ENCODE results near the gene ZNF555. TPM values are rescaled to one million over a fixed set of nuclear protein-coding genes. Genes with fewer than 3 reads are reported as not detected.

ZNF555 gene
- total and polyA plus RNA-seq, 5 donors = 3.4 to 15.7 (median 8.8) TPM

GRCh38 chr19:2837430-2837829, 3.8 kb upstream of the ZNF555 start:
- WGBS = 88% methylated on average over 4 of the region's 4 CpGs
- no peak for DNase-seq
- peaks cover 25% of the 10 kb centered on the region for H3K9me3 ChIP-seq (ENCODE audit: control insufficient read depth, low read length)

GRCh38 chr19:2841855-2842574, 740 bp downstream of the ZNF555 start:
- peak in 2 of 3 donors; percentile 25 to 72 for DNase-seq
- no peak for ATAC-seq
- peak overlapping the region; percentile 83 for H3K27ac ChIP-seq (ENCODE audit: low read length)
- peak overlapping the region; percentile 59 for H3K4me3 ChIP-seq (ENCODE audit: low read length)
- no peaks in the 10 kb centered on the region for H3K9me3 ChIP-seq (ENCODE audit: control insufficient read depth, low read length)
- intact Hi-C loops (cut with DNase I) = no loop called here
- 3% methylated on average over 62 of the region's 62 CpGs for WGBS
- no peaks in the 10 kb centered on the region for H3K27me3 ChIP-seq (ENCODE audit: control insufficient read depth, insufficient read depth)
- H3K4me1 ChIP-seq (ENCODE audit: control insufficient read depth, insufficient read depth, low read length) = peaks cover 12% of the 10 kb centered on the region

More at GRCh38 chr19:2837430-2837829, 3.8 kb upstream of the ZNF555 start:
- intact Hi-C loops (cut with DNase I) = no loop called here
- H3K4me3 ChIP-seq (ENCODE audit: low read length) = no peak overlapping the region
- no peak overlapping the region for H3K27ac ChIP-seq (ENCODE audit: low read length)
- no peak for ATAC-seq
- H3K4me1 ChIP-seq (ENCODE audit: control insufficient read depth, insufficient read depth, low read length) = peaks cover 4% of the 10 kb centered on the region
- H3K27me3 ChIP-seq (ENCODE audit: control insufficient read depth, insufficient read depth) = no peaks in the 10 kb centered on the region

- Histone ChIP-seq H3K27me3 (ENCODE audit: control insufficient read depth, insufficient read depth) (no peaks in the 10 kb centered on the region), H3K9me3 (ENCODE audit: control insufficient read depth, low read length) (peaks cover 2% of the 10 kb centered on the region), H3K27ac (ENCODE audit: low read length) (no peak overlapping the region), H3K4me1 (ENCODE audit: control insufficient read depth, insufficient read depth, low read length) (peaks cover 12% of the 10 kb centered on the region), H3K4me3 (ENCODE audit: low read length) (no peak overlapping the region)
- ATAC-seq (no peak), DNase-seq (no peak)
- intact Hi-C loops (cut with DNase I) = no loop called here
- 98% methylated on average over 2 of the region's 2 CpGs for WGBS
These were observed 3.8 kb downstream of the ZNF555 start for GRCh38 chr19:2845107-2845506.

GRCh38 chr19:2846180-2846894, 5.1 kb downstream of the ZNF555 start:
- Histone ChIP-seq H3K9me3 (ENCODE audit: control insufficient read depth, low read length) (peaks cover 4% of the 10 kb centered on the region), H3K27ac (ENCODE audit: low read length) (peak overlapping the region; percentile 2), H3K4me1 (ENCODE audit: control insufficient read depth, insufficient read depth, low read length) (peaks cover 12% of the 10 kb centered on the region), H3K4me3 (ENCODE audit: low read length) (no peak overlapping the region), H3K27me3 (ENCODE audit: control insufficient read depth, insufficient read depth) (no peaks in the 10 kb centered on the region)
- 91% methylated on average over 13 of the region's 13 CpGs for WGBS
- DNase-seq (no peak), ATAC-seq (no peak)
- intact Hi-C loops (cut with DNase I) = no loop called here

GRCh38 chr19:2847507-2847906, 6.2 kb downstream of the ZNF555 start:
- peaks cover 7% of the 10 kb centered on the region for H3K9me3 ChIP-seq (ENCODE audit: control insufficient read depth, low read length)

GRCh38 chr19:2848616-2849015, 7.3 kb downstream of the ZNF555 start:
- no peak for ATAC-seq
- intact Hi-C loops (cut with DNase I) = no loop called here
- Histone ChIP-seq H3K27ac (ENCODE audit: low read length) (no peak overlapping the region), H3K4me3 (ENCODE audit: low read length) (no peak overlapping the region), H3K9me3 (ENCODE audit: control insufficient read depth, low read length) (peaks cover 17% of the 10 kb centered on the region), H3K27me3 (ENCODE audit: control insufficient read depth, insufficient read depth) (no peaks in the 10 kb centered on the region), H3K4me1 (ENCODE audit: control insufficient read depth, insufficient read depth, low read length) (peaks cover 6% of the 10 kb centered on the region)
- DNase-seq = no peak
- WGBS = 85% methylated on average over 4 of the region's 4 CpGs

More at GRCh38 chr19:2847507-2847906, 6.2 kb downstream of the ZNF555 start:
- Histone ChIP-seq H3K4me3 (ENCODE audit: low read length) (no peak overlapping the region), H3K27ac (ENCODE audit: low read length) (no peak overlapping the region), H3K4me1 (ENCODE audit: control insufficient read depth, insufficient read depth, low read length) (peaks cover 7% of the 10 kb centered on the region), H3K27me3 (ENCODE audit: control insufficient read depth, insufficient read depth) (no peaks in the 10 kb centered on the region)
- 96% methylated on average over 3 of the region's 3 CpGs for WGBS
- ATAC-seq (no peak), DNase-seq (no peak)
- intact Hi-C loops (cut with DNase I) = no loop called here

- peaks cover 17% of the 10 kb centered on the region for H3K9me3 ChIP-seq (ENCODE audit: control insufficient read depth, low read length)
- intact Hi-C loops (cut with DNase I) = no loop called here
- ATAC-seq = no peak
- no peak overlapping the region for H3K4me3 ChIP-seq (ENCODE audit: low read length)
- 89% methylated on average over 3 of the region's 3 CpGs for WGBS
- no peak for DNase-seq
- H3K27ac ChIP-seq (ENCODE audit: low read length) = no peak overlapping the region
- peaks cover 6% of the 10 kb centered on the region for H3K4me1 ChIP-seq (ENCODE audit: control insufficient read depth, insufficient read depth, low read length)
- no peaks in the 10 kb centered on the region for H3K27me3 ChIP-seq (ENCODE audit: control insufficient read depth, insufficient read depth)
These were observed 9.1 kb downstream of the ZNF555 start for GRCh38 chr19:2850256-2850925.

GRCh38 chr19:2852598-2852997, 11.3 kb downstream of the ZNF555 start:
- no peaks in the 10 kb centered on the region for H3K4me1 ChIP-seq (ENCODE audit: control insufficient read depth, insufficient read depth, low read length)
- intact Hi-C loops (cut with DNase I) = no loop called here
- no peak overlapping the region for H3K27ac ChIP-seq (ENCODE audit: low read length)
- WGBS = 98% methylated on average over 10 of the region's 10 CpGs
- ATAC-seq (no peak), DNase-seq (no peak)
- no peak overlapping the region for H3K4me3 ChIP-seq (ENCODE audit: low read length)
- no peaks in the 10 kb centered on the region for H3K27me3 ChIP-seq (ENCODE audit: control insufficient read depth, insufficient read depth)
- peaks cover 17% of the 10 kb centered on the region for H3K9me3 ChIP-seq (ENCODE audit: control insufficient read depth, low read length)

- ATAC-seq (no peak), DNase-seq (no peak)
- Histone ChIP-seq H3K27ac (ENCODE audit: low read length) (no peak overlapping the region), H3K4me1 (ENCODE audit: control insufficient read depth, insufficient read depth, low read length) (no peaks in the 10 kb centered on the region), H3K4me3 (ENCODE audit: low read length) (no peak overlapping the region), H3K27me3 (ENCODE audit: control insufficient read depth, insufficient read depth) (no peaks in the 10 kb centered on the region), H3K9me3 (ENCODE audit: control insufficient read depth, low read length) (peaks cover 17% of the 10 kb centered on the region)
- intact Hi-C loops (cut with DNase I) = no loop called here
- WGBS = 98% methylated on average over 11 of the region's 11 CpGs
These were observed 11.8 kb downstream of the ZNF555 start for GRCh38 chr19:2853015-2853606.

- no peak for DNase-seq
- Histone ChIP-seq H3K4me3 (ENCODE audit: low read length) (no peak overlapping the region), H3K9me3 (ENCODE audit: control insufficient read depth, low read length) (peaks cover 15% of the 10 kb centered on the region), H3K4me1 (ENCODE audit: control insufficient read depth, insufficient read depth, low read length) (no peaks in the 10 kb centered on the region), H3K27me3 (ENCODE audit: control insufficient read depth, insufficient read depth) (no peaks in the 10 kb centered on the region), H3K27ac (ENCODE audit: low read length) (no peak overlapping the region)
- no peak for ATAC-seq
- intact Hi-C loops (cut with DNase I) = no loop called here
- 98% methylated on average over 3 of the region's 3 CpGs for WGBS
These were observed 13.6 kb downstream of the ZNF555 start for GRCh38 chr19:2854849-2855248.
